Activated B cell treated with CpG ODN at 0.5 μM for 24 hours (primary cell): Measurements from ENCODE around the gene PAX5. TPM values are rescaled to one million over a fixed set of nuclear protein-coding genes. Genes with fewer than 3 reads are reported as not detected.

Source experiments
- ATAC-seq: fragments of 200-7000 bp; cut with Tn5 transposase; one replicate; pipeline ENCODE4 v1.10.0; 2021; ENCODE audit warnings: low read depth, mild to moderate bottlenecking, moderate library complexity
- CTCF ChIA-PET: fragments of 350-600 bp; sonication (Branson Sonifier 250); formaldehyde crosslinking; loops from one replicate; lab custom pipeline; 2021; ENCODE audit warnings: antibody characterized with exemption; lab: Charles Lee
- POLR2A ChIA-PET: fragments of 350-600 bp; sonication (Branson Sonifier 250); formaldehyde crosslinking; loops from one replicate; lab custom pipeline; 2021; ENCODE audit warnings: antibody characterized with exemption; lab: Charles Lee
- DNase-seq: peaks from one replicate; pipeline ENCODE4 v3.0.0; 2022
- H3K27ac Mint-ChIP-seq: one replicate; pipeline ENCODE4 v1.8.0; 2020; ENCODE audit warnings: mixed read lengths
- H3K27me3 Mint-ChIP-seq: one replicate; pipeline ENCODE4 v1.8.0; 2021; ENCODE audit warnings: mixed read lengths
- H3K36me3 Mint-ChIP-seq: one replicate; pipeline ENCODE4 v1.8.0; 2021; ENCODE audit warnings: low read depth, mixed read lengths
- H3K4me1 Mint-ChIP-seq: one replicate; pipeline ENCODE4 v1.8.0; 2021; ENCODE audit warnings: mixed read lengths
- H3K4me3 Mint-ChIP-seq: one replicate; pipeline ENCODE4 v1.8.0; 2020; ENCODE audit warnings: mild to moderate bottlenecking, mixed read lengths
- H3K9me3 Mint-ChIP-seq: one replicate; pipeline ENCODE4 v1.8.0; 2020; ENCODE audit warnings: mixed read lengths
- CTCF ChIP-seq: fragments of 200-600 bp; IDR thresholded peaks from one replicate; pipeline ENCODE4 v1.8.0; 2022; ENCODE audit warnings: antibody characterized with exemption, mild to moderate bottlenecking
- intact Hi-C: fragments of 100-400 bp; cut with micrococcal nuclease; formaldehyde crosslinking; loops from one replicate; pipeline ENCODE4 v1.15.1; 2024
- total RNA-seq: library from RNA; stranded (reverse); gene quantifications from 2 replicates; pipeline ENCODE4 v1.2.3, GENCODE V29; 2022

PAX5 gene
- total RNA-seq, 1 donor from 2014 or later = 619 TPM

- POLR2A ChIA-PET = interaction anchor here (0.6 to 16.7 kb wide), 21 partner anchors 7 to 479 kb away, joined by 3 to 291 read pairs (median 6); partner anchors contain the start of genes PAX5 and ZCCHC7
- CTCF ChIA-PET = interaction anchor here (0.9 to 3.4 kb wide), 6 partner anchors 10 to 382 kb away, joined by 3 to 15 read pairs (median 3); no protein-coding TSS in a partner anchor
- H3K9me3 Mint-ChIP-seq = no peaks in the 10 kb centered on the region
- H3K4me1 Mint-ChIP-seq = peaks cover 64% of the 10 kb centered on the region
- H3K4me3 Mint-ChIP-seq = peak overlapping the region; percentile 90
- H3K27ac Mint-ChIP-seq = peak overlapping the region; percentile 96
- H3K27me3 Mint-ChIP-seq = no peaks in the 10 kb centered on the region
- TF ChIP-seq CTCF = no peak
- ATAC-seq (no peak), DNase-seq (peak; percentile 50)
- intact Hi-C loops = loop anchor here (5.0 to 10.0 kb wide), 2 partner anchors 92 to 545 kb away; partner anchors contain the start of gene FBXO10
- H3K36me3 Mint-ChIP-seq = peaks cover 62% of the 10 kb centered on the region
Measured at GRCh38 chr9:37029304-37029775, 4.7 kb downstream of the PAX5 start.

- CTCF ChIA-PET = interaction anchor here (0.6 to 3.4 kb wide), 4 partner anchors 29 to 383 kb away, joined by 3 to 15 read pairs (median 3); no protein-coding TSS in a partner anchor
Measured at GRCh38 chr9:37028420-37029031, 5.5 kb downstream of the PAX5 start.

GRCh38 chr9:37027582-37028419, 6.3 kb downstream of the PAX5 start:
- H3K27me3 Mint-ChIP-seq = no peaks in the 10 kb centered on the region

More at GRCh38 chr9:37028420-37029031, 5.5 kb downstream of the PAX5 start:
- H3K36me3 Mint-ChIP-seq = peaks cover 65% of the 10 kb centered on the region
- peak overlapping the region; percentile 96 for H3K27ac Mint-ChIP-seq
- H3K27me3 Mint-ChIP-seq = no peaks in the 10 kb centered on the region
- peaks cover 70% of the 10 kb centered on the region for H3K4me1 Mint-ChIP-seq
- POLR2A ChIA-PET = interaction anchor here (0.6 to 16.7 kb wide), 17 partner anchors 8 to 551 kb away, joined by 3 to 291 read pairs (median 6); partner anchors contain the start of genes PAX5 and ZCCHC7
- intact Hi-C loops = loop anchor here (5.0 to 10.0 kb wide), 2 partner anchors 91 to 546 kb away; partner anchors contain the start of gene FBXO10
- H3K4me3 Mint-ChIP-seq = peak overlapping the region; percentile 90
- H3K9me3 Mint-ChIP-seq = no peaks in the 10 kb centered on the region
- ATAC-seq (no peak), DNase-seq (no peak)
- TF ChIP-seq CTCF = no peak

GRCh38 chr9:37026931-37027581, 7.0 kb downstream of the PAX5 start:
- no peaks in the 10 kb centered on the region for H3K9me3 Mint-ChIP-seq
- intact Hi-C loops = loop anchor here (1.0 to 10.0 kb wide), 7 partner anchors 10 to 548 kb away; partner anchors contain the start of gene FBXO10
- H3K27me3 Mint-ChIP-seq = no peaks in the 10 kb centered on the region
- H3K36me3 Mint-ChIP-seq = peaks cover 66% of the 10 kb centered on the region
- ATAC-seq (no peak), DNase-seq (peak; percentile 48)
- ChIA-PET CTCF (interaction anchor here (0.6 to 2.5 kb wide), 8 partner anchors 23 to 394 kb away, joined by 3 to 14 read pairs (median 3); no protein-coding TSS in a partner anchor), POLR2A (interaction anchor here (0.5 to 16.7 kb wide), 44 partner anchors 9 to 435 kb away, joined by 3 to 291 read pairs (median 5); partner anchors contain the start of genes GRHPR, PAX5 and ZCCHC7)
- H3K4me1 Mint-ChIP-seq = peaks cover 77% of the 10 kb centered on the region
- H3K4me3 Mint-ChIP-seq = peak overlapping the region; percentile 90
- H3K27ac Mint-ChIP-seq = peak overlapping the region; percentile 91
- no peak for TF ChIP-seq CTCF

More at GRCh38 chr9:37027582-37028419, 6.3 kb downstream of the PAX5 start:
- Mint-ChIP-seq H3K36me3 (peaks cover 67% of the 10 kb centered on the region), H3K4me3 (peak overlapping the region; percentile 90), H3K4me1 (peaks cover 77% of the 10 kb centered on the region), H3K27ac (peak overlapping the region; percentile 96), H3K9me3 (no peaks in the 10 kb centered on the region)
- ATAC-seq (peak; percentile 85), DNase-seq (peak; percentile 95)
- intact Hi-C loops = loop anchor here (1.0 to 10.0 kb wide), 6 partner anchors 10 to 547 kb away; partner anchors contain the start of gene FBXO10
- no peak for TF ChIP-seq CTCF
- ChIA-PET POLR2A (interaction anchor here (0.5 to 16.7 kb wide), 43 partner anchors 9 to 435 kb away, joined by 3 to 291 read pairs (median 5); partner anchors contain the start of genes PAX5 and ZCCHC7), CTCF (interaction anchor here (0.7 kb wide), 1 partner anchor 34 kb away, joined by 3 read pairs; no protein-coding TSS in a partner anchor)
